Osteoblast (primary cell): ENCODE measurements around the gene GBP6. TPM values are rescaled to one million over a fixed set of nuclear protein-coding genes. Genes with fewer than 3 reads are reported as not detected.
"Not testable (repeated sequence)": the region's sequence is repeated elsewhere in the genome, so short reads cannot be mapped to it uniquely, and the experiment has no call there.

Experiments
- DNase-seq: peaks from one replicate; pipeline ENCODE4 v3.0.0; 2011; ENCODE audit warnings: low spot score, mixed read lengths; ENCODE audit not compliant: insufficient read length; ENCODE audit errors: missing footprints
- H2AFZ ChIP-seq: 2 replicates; pipeline ENCODE4 v1.6.0; 2011; ENCODE audit warnings: mild to moderate bottlenecking, low read length
- H3K27ac ChIP-seq: 2 replicates; pipeline ENCODE4 v1.5.1; 2011; ENCODE audit warnings: mild to moderate bottlenecking, low read depth, low read length, moderate library complexity
- H3K27me3 ChIP-seq: 2 replicates; pipeline ENCODE4 v1.6.0; 2012; ENCODE audit warnings: mild to moderate bottlenecking, control low read depth, inconsistent platforms, low read length, moderate library complexity; ENCODE audit not compliant: insufficient read depth
- H3K36me3 ChIP-seq: 2 replicates; pipeline ENCODE4 v1.5.1; 2011; ENCODE audit warnings: mild to moderate bottlenecking, low read length, control low read depth, moderate library complexity; ENCODE audit not compliant: insufficient read depth
- H3K4me1 ChIP-seq: 2 replicates; pipeline ENCODE4 v1.5.1; 2011; ENCODE audit warnings: mild to moderate bottlenecking, low read length, control low read depth, moderate library complexity; ENCODE audit not compliant: insufficient read depth
- H3K4me2 ChIP-seq: 2 replicates; pipeline ENCODE4 v1.6.0; 2011; ENCODE audit warnings: mild to moderate bottlenecking, low read length; ENCODE audit not compliant: insufficient read depth
- H3K4me3 ChIP-seq: fragments of 200-600 bp; sonication (generic); 3 replicates; pipeline ENCODE4 v1.5.1; 2012; ENCODE audit warnings: mild to moderate bottlenecking, low read length, inconsistent platforms; ENCODE audit not compliant: insufficient read depth
- H3K79me2 ChIP-seq: 2 replicates; pipeline ENCODE4 v1.6.0; 2012; ENCODE audit warnings: mild to moderate bottlenecking, low read length, control low read depth, inconsistent platforms; ENCODE audit not compliant: insufficient read depth
- H3K9me3 ChIP-seq: 2 replicates; pipeline ENCODE4 v1.5.1; 2011; ENCODE audit warnings: low read depth, low read length, control low read depth
- H4K20me1 ChIP-seq: 2 replicates; pipeline ENCODE4 v1.6.0; 2012; ENCODE audit warnings: mild to moderate bottlenecking, low read length, control low read depth; ENCODE audit not compliant: insufficient read depth
- CTCF ChIP-seq: IDR thresholded peaks from 2 replicates; pipeline ENCODE4 v1.5.1; 2011; ENCODE audit warnings: mild to moderate bottlenecking, low read depth, low read length, moderate library complexity; ENCODE audit errors: extremely low read depth
- total RNA-seq: library from RNA; depleted of rRNA; stranded (reverse); fragments of >200 nt; gene quantifications from 2 replicates; pipeline ENCODE4 v1.2.3, GENCODE V29; 2012

GBP6 gene
- total RNA-seq, 1 donor = not detected

GRCh38 chr1:89425056-89425455 is 61.2 kb downstream of the GBP6 start:
- no peak overlapping the region for H3K27ac ChIP-seq
- H3K36me3 ChIP-seq = no peaks in the 10 kb centered on the region
- no peaks in the 10 kb centered on the region for H3K9me3 ChIP-seq
- no peak for DNase-seq
- H3K79me2 ChIP-seq = no peaks in the 10 kb centered on the region
- no peak overlapping the region for H3K4me2 ChIP-seq
- no peaks in the 10 kb centered on the region for H3K27me3 ChIP-seq
- no peaks in the 10 kb centered on the region for H4K20me1 ChIP-seq
- TF ChIP-seq CTCF = no peak
- no peak overlapping the region for H3K4me3 ChIP-seq
- no peaks in the 10 kb centered on the region for H3K4me1 ChIP-seq
- no peak overlapping the region for H2AFZ ChIP-seq

GRCh38 chr1:89429062-89429461 is 65.2 kb downstream of the GBP6 start:
- Histone ChIP-seq H3K4me1 (no peaks in the 10 kb centered on the region), H2AFZ (no peak overlapping the region), H4K20me1 (no peaks in the 10 kb centered on the region), H3K27me3 (no peaks in the 10 kb centered on the region), H3K79me2 (no peaks in the 10 kb centered on the region), H3K36me3 (no peaks in the 10 kb centered on the region), H3K4me2 (no peak overlapping the region), H3K9me3 (no peaks in the 10 kb centered on the region), H3K27ac (no peak overlapping the region), H3K4me3 (no peak overlapping the region)
- no peak for TF ChIP-seq CTCF
- no peak for DNase-seq

- H3K9me3 ChIP-seq, H3K4me1 ChIP-seq, H3K27me3 ChIP-seq, H3K4me3 ChIP-seq, H3K4me2 ChIP-seq, H4K20me1 ChIP-seq, H3K27ac ChIP-seq, DNase-seq, H2AFZ ChIP-seq, H3K36me3 ChIP-seq, H3K79me2 ChIP-seq: not testable (repeated sequence)
Measured at GRCh38 chr1:89429681-89430080, 65.8 kb downstream of the GBP6 start.

- Histone ChIP-seq H3K4me2 (no peak overlapping the region), H3K4me3 (no peak overlapping the region), H3K4me1 (no peaks in the 10 kb centered on the region), H3K27ac (no peak overlapping the region), H3K79me2 (no peaks in the 10 kb centered on the region), H3K36me3 (no peaks in the 10 kb centered on the region), H3K27me3 (no peaks in the 10 kb centered on the region), H4K20me1 (no peaks in the 10 kb centered on the region), H2AFZ (no peak overlapping the region), H3K9me3 (no peaks in the 10 kb centered on the region)
- TF ChIP-seq CTCF = no peak
- DNase-seq = no peak
Measured at GRCh38 chr1:89433421-89433820, 69.6 kb downstream of the GBP6 start.

- H3K27ac ChIP-seq, H3K27me3 ChIP-seq, DNase-seq, H3K4me1 ChIP-seq, H3K9me3 ChIP-seq, H4K20me1 ChIP-seq, H3K4me2 ChIP-seq, H3K36me3 ChIP-seq, H2AFZ ChIP-seq, H3K79me2 ChIP-seq, H3K4me3 ChIP-seq: not testable (repeated sequence)
Measured at GRCh38 chr1:89434058-89434780, 70.4 kb downstream of the GBP6 start.

Other genes with a start within 250 kb of the GBP6 start
- gene GBP2, start 237.9 kb upstream of the GBP6 start, total RNA-seq = 43.3 and 55.0 TPM in 2 replicates
- gene GBP7, start 188.1 kb upstream of the GBP6 start, total RNA-seq = not detected in 2 replicates
- 0.36 and 1.2 TPM in 2 replicates for gene GBP4, start 165.1 kb upstream of the GBP6 start, total RNA-seq
- under 0.01 TPM in 2 replicates for gene GBP5, start 91.2 kb upstream of the GBP6 start, total RNA-seq
- 1.2 and 1.4 TPM in 2 replicates for gene LRRC8B, start 160.8 kb downstream of the GBP6 start, total RNA-seq